Renal pelvis (tissue), 4 donors: ENCODE results near the gene RAI2. TPM values are rescaled to one million over a fixed set of nuclear protein-coding genes. Genes with fewer than 3 reads are reported as not detected.
"Not testable (repeated sequence)": the region's sequence is repeated elsewhere in the genome, so short reads cannot be mapped to it uniquely, and the experiment has no call there.

Experiments used
- DNase-seq: peaks from one replicate; pipeline ENCODE4 v3.0.0-alpha.2; 2013
- polyA plus RNA-seq, 3 donors: library from polyadenylated mRNA; unstranded; fragments of 120-200 nt; gene quantifications; one replicate each; pipeline ENCODE4 v1.2.1, GENCODE V29; 2013; ENCODE audit not compliant: insufficient read length in 3 of 3

The RAI2 gene
- polyA plus RNA-seq, 3 donors: 9.8 to 11.8 (median 10.8) TPM

DNA sequence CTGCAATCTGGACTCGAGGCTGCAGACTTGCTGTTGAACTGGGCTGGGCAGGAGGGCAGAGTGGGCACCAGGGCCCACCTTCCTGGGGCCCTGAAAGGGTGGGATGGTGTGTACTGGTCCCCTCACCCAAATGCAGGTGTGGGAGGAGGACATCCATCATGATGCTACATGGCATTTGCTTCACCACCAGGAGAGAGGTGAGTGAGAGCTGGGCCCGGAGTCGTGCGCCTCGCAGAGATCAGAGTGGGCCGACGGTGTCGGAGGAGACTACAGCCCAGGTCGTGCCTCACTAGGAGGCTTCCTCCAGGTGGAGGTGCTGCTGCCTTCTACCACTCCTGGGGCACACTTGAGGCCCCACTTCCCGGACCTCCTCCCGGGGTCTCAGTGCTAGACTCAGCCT lies 73.5 kb downstream of the RAI2 start:
- DNase-seq: no peak

DNA sequence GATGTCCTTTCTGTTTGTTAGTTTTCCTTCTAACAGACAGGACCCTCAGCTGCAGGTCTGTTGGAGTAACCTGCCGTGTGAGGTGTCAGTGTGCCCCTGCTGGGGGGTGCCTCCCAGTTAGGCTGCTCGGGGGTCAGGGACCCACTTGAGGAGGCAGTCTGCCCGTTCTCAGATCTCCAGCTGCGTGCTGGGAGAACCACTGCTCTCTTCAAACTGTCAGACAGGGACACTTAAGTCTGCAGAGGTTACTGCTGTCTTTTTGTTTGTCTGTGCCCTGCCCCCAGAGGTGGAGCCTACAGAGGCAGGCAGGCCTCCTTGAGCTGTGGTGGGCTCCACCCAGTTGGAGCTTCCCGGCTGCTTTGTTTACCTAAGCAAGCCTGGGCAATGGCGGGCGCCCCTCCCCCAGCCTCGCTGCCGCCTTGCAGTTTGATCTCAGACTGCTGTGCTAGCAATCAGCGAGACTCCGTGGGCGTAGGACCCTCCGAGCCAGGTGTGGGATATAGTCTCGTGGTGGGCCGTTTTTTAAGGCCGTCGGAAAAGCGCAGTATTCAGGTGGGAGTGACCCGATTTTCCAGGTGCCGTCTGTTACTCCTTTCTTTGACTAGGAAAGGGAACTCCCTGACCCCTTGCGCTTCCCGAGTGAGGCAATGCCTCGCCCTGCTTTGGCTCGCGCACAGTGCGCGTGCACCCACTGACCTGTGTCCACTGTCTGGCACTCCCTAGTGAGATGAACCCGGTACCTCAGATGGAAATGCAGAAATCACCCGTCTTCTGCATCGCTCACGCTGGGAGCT lies 74.3 kb downstream of the RAI2 start:
- DNase-seq: not testable (repeated sequence)

DNA sequence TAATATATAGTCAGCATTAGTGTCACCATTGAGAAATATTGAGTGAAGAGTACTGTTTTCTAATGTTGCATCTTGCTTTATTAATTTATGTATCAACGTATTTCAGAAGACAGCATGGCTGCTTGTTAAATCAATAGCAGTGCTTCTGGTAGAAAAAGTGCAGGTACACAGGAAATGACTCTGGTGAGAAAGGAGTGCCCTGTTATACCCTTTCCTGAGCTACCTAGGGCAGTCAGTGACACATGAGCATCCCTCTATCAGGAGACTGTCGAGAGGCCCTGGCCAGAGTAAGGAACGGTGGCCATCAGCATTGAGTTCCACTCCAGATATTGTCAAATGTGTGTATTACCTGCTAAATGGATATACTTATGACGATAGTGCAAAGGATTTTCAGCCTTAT lies 81.7 kb downstream of the RAI2 start:
- DNase-seq: no peak

DNA sequence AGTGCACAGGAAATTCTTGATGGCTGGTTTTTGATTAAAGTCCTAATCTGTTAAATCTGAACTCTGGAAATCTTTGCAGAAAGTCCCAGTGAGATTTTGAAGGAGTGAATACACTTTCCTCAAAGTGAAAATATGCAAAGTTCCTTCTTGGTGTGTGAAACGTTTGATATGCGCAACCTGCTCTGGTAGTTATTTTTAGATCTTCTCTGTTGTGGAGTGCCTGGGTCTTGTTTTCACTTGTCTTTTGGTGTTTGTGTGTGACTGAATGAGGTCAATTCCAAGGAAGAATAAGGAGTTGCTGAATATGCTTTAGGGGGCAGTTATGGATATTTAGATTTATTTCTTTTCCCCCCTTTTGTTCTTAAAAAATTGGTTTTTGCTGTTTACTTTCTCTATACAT lies 82.1 kb downstream of the RAI2 start:
- DNase-seq: no peak

DNA sequence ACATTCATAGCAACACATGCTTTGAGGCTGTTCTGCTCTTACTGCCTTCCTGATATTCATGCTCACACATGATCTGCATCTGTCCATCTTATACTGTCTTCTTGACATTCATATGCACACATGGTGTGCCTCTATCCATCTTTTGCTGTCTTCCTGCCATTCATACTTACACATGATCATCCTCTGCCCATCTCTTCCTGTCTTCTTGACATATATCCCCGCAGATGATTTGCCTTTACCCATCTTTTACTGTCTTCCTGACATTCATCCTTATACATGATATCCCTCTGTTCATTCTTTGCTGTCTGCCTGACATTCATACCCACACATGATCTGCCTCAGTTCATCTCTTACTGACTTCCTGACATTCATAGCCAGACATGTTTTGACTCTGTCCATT lies 87.0 kb downstream of the RAI2 start:
- DNase-seq: no peak

DNA sequence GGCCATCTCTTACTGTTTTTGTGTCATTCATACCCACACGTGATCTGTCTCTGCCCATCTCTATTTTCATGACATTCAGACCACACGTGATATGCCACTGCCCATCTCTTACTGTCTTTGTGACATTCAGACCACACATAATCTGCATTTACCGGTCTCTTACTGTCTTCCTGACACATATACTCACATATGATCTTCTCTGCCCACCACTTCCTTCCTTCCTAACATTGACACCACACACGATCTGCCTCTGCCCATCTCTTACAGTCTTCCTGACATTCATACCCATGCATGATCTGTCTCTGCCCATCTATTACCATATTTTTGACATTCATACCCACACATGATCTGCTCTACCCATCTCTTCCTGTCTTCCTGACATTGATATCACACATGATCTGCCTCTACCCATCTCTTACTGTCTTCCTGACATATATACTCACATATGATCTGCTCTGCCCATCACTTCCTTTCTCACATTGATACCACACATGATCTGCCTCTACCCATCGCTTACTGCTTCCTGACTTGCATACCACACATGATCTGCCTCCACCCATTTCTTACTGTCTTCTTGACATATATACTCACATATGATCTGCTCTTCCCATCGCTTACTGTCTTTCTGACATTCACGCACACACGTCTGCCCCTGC lies 87.7 kb downstream of the RAI2 start:
- no peak for DNase-seq

DNA sequence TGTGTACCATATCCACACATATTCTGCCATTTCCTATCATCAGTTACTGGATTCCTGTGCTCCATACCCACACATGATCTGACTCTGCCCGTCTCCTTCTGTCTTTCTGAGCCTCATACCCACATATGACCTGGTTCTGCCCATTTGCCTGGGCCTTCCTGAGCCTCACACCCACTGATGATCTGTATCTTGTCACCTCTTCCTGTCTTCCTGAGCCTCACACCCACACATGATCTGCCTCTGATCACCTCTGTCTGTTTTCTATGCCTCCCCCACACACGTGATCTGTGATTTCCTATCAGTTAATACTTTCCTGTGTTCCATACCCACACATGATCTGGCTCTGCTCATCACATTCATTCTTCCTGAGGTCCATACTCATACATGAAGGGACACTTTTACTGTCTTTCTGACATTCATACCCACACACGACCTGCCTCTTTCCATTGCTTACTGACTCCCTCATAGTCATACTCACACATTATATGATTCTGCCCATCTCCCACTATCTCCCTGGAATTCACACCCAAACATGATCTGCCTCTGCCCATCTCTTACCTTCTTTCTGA lies 91.3 kb downstream of the RAI2 start:
- DNase-seq: no peak

DNA sequence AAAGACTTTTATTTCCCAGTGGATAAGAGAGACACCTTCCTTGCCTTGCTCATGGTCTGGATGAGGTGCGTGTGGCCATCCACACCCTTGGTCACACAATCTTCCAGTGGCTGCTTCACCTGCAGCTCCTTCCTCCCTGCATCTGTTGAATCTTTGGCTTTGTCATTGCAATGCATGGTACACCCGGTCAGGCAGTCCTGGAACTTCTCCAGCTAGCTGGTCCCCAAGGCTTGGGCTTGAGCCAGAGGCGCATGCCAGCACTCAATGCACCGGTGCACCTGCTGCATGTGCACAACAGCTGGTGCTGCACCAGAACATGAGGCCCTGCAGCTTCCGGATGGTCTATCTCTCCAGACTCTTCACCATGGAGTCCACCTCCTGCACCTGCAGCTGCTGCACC lies 92.1 kb downstream of the RAI2 start:
- DNase-seq: no peak

DNA sequence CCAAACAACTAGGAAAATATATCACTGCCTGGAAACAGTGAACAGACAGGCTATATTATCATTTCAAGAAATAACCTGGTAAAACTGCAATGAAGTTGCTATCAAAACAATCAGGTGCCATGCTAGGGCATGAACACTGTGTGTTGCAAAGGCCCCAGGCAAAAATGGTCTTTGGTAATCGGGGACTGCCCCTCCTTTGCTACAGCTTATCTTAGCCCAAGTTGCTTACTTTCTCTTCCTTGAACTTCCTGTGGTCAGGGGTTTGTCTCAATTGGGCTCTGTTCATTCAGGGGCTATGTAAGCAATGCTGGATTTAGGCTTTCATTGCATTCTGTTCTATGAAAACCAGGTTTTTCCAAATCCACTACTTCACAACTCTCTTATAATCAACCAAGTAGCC lies 93.4 kb downstream of the RAI2 start:
- no peak for DNase-seq

DNA sequence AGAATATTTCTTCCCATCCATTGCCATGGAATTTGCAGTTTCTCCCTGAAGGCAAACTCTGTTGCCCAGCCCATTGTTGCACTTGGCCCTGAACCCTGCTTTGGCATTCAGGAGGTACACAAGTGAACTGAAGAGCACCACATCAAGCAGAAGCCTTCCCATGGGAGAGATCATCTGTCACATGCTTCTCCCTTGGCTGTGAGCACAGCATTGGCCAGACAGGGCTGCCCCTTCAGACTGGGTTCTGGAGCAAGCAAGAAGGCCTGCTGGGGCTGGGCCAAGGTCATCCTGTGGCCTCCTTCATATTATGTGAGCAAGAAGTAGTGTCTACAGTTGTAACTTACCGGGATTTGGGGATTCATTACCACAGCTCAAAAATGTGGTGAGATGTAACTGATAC lies 101.1 kb downstream of the RAI2 start:
- DNase-seq: no peak

DNA sequence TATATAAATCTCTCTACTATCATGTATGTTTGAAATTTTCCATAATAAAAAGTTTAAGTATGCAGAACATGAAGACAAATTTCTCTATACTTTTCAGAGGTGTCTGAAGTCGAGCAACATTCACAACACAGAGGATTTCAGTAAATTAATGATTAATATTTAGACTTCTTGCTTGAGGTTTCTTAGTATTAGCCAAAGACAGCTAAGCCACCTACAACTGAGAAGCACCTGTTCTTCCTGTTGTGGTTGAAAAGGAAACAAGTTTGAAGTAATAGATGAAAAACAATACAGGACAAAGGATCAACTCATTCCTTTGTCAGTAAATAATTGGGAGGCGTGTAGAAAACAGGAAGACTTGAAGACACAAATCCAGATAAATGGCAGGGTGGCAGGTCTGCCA lies 102.7 kb downstream of the RAI2 start:
- no peak for DNase-seq

DNA sequence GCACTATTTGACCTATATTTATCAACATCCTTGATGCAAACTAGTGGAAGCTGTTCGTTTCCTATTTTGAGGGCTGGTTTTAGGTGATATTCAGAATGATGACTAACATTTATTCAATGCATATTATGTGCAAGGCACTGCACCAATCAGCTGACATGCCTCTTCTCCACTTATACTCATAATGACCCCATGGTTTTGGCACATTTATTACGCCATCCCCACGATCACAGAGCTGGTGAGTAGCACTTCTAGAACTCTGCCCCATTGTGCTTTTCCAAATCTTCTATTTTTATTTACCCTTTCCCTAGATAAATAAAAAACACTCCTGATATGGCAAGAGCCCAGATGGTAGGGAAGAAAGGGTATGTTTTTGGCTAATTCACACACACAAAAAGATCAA lies 110.7 kb downstream of the RAI2 start:
- no peak for DNase-seq

Other genes starting within 250 kb of the RAI2 start
- gene SCML1, start 123.8 kb downstream of the RAI2 start, polyA plus RNA-seq: 10 to 100 TPM; 14.0 to 32.1 (median 30.2) TPM